Liver (tissue), 9 donors: ENCODE results near the gene GARIN5B. TPM values are rescaled to one million over a fixed set of nuclear protein-coding genes. Genes with fewer than 3 reads are reported as not detected.

Experiments used
- DNase-seq: peaks from one replicate; pipeline ENCODE4 v3.0.0-alpha.2; 2017; ENCODE audit warnings: low spot score
- H3K27ac ChIP-seq, 2 donors: one replicate each; pipeline ENCODE4 v1.7.0; 2013; ENCODE audit warnings: inconsistent platforms in 2 of 2, low read length in 2 of 2, control low read depth in 1 of 2, low read depth in 1 of 2, mild to moderate bottlenecking in 1 of 2
- H3K27me3 ChIP-seq, 4 donors: one replicate each; pipeline versions ENCODE4 v1.6.1 to v1.7.0; 2013; ENCODE audit warnings: low read length in 3 of 4, inconsistent platforms in 1 of 4, mild to moderate bottlenecking in 1 of 4, moderate library complexity in 1 of 4; ENCODE audit not compliant: control insufficient read depth in 4 of 4, insufficient read depth in 4 of 4
- H3K36me3 ChIP-seq, 4 donors: one replicate each; pipeline versions ENCODE4 v1.6.1 to v1.7.0; 2013; ENCODE audit warnings: low read length in 3 of 4, mild to moderate bottlenecking in 3 of 4, low read depth in 1 of 4, moderate library complexity in 1 of 4; ENCODE audit not compliant: control insufficient read depth in 4 of 4, insufficient read depth in 3 of 4
- H3K4me1 ChIP-seq, 4 donors: one replicate each; pipeline versions ENCODE4 v1.6.1 to v1.7.0; 2013; ENCODE audit warnings: low read length in 3 of 4, mild to moderate bottlenecking in 3 of 4, moderate library complexity in 1 of 4; ENCODE audit not compliant: control insufficient read depth in 4 of 4, insufficient read depth in 4 of 4
- H3K4me3 ChIP-seq, 3 donors: one replicate each; pipeline versions ENCODE4 v1.6.1 to v1.7.0; 2013; ENCODE audit warnings: low read length in 3 of 3, control low read depth in 1 of 3, low read depth in 1 of 3, mild to moderate bottlenecking in 1 of 3
- H3K9ac ChIP-seq, 2 donors: one replicate each; pipeline ENCODE4 v1.7.0; 2013; ENCODE audit warnings: low read length in 2 of 2, mild to moderate bottlenecking in 2 of 2, moderate library complexity in 2 of 2, control low read depth in 1 of 2, low read depth in 1 of 2
- H3K9me3 ChIP-seq, 4 donors: one replicate each; pipeline versions ENCODE4 v1.6.1 to v1.7.0; 2013; ENCODE audit warnings: low read length in 3 of 4; ENCODE audit not compliant: control insufficient read depth in 4 of 4
- EGR1 ChIP-seq, 2 donors: IDR thresholded peaks; 2 replicates each; pipeline ENCODE4 v1.6.1; 2016 to 2018; ENCODE audit warnings: antibody characterized with exemption in 2 of 2, low read depth in 2 of 2
- FOXA1 ChIP-seq: IDR thresholded peaks from 2 replicates; pipeline ENCODE4 v1.6.1; 2016; ENCODE audit warnings: antibody characterized with exemption
- FOXA2 ChIP-seq: IDR thresholded peaks from 2 replicates; pipeline ENCODE4 v1.6.1; 2016; ENCODE audit warnings: antibody characterized with exemption
- GABPA ChIP-seq, 2 donors: IDR thresholded peaks in 1 of 2; conservative IDR thresholded peaks in 1 of 2; 2 replicates each; pipeline ENCODE4 v1.6.1; 2016; ENCODE audit warnings: antibody characterized with exemption in 2 of 2, mild to moderate bottlenecking in 1 of 2, moderate library complexity in 1 of 2
- HNF4A ChIP-seq, 2 donors: conservative IDR thresholded peaks; 2 replicates each; pipeline ENCODE4 v1.6.1; 2016; ENCODE audit warnings: antibody characterized with exemption in 2 of 2, mild to moderate bottlenecking in 2 of 2
- HNF4G ChIP-seq: IDR thresholded peaks from 2 replicates; pipeline ENCODE4 v1.6.1; 2016; ENCODE audit warnings: antibody characterized with exemption
- JUND ChIP-seq, 2 donors: IDR thresholded peaks; 2 replicates each; pipeline ENCODE4 v1.6.1; 2016; ENCODE audit warnings: antibody characterized with exemption in 2 of 2
- RAD21 ChIP-seq, 2 donors: IDR thresholded peaks; 2 replicates each; pipeline ENCODE4 v1.6.1; 2016; ENCODE audit warnings: antibody characterized with exemption in 2 of 2, mild to moderate bottlenecking in 2 of 2
- REST ChIP-seq: IDR thresholded peaks from 2 replicates; pipeline ENCODE4 v1.6.1; 2016; ENCODE audit warnings: antibody characterized with exemption, mild to moderate bottlenecking
- RXRA ChIP-seq, 2 donors: IDR thresholded peaks; 2 replicates each; pipeline ENCODE4 v1.6.1; 2017 to 2018; ENCODE audit warnings: antibody characterized with exemption in 2 of 2, mild to moderate bottlenecking in 1 of 2
- SP1 ChIP-seq: IDR thresholded peaks from 2 replicates; pipeline ENCODE4 v1.6.1; 2018; ENCODE audit warnings: antibody characterized with exemption, mild to moderate bottlenecking
- TAF1 ChIP-seq: conservative IDR thresholded peaks from 2 replicates; pipeline ENCODE4 v1.6.1; 2016; ENCODE audit warnings: antibody characterized with exemption, mild to moderate bottlenecking
- YY1 ChIP-seq: IDR thresholded peaks from 2 replicates; pipeline ENCODE4 v1.6.1; 2016; ENCODE audit warnings: antibody characterized with exemption, mild to moderate bottlenecking
- ZBTB33 ChIP-seq: IDR thresholded peaks from 2 replicates; pipeline ENCODE4 v1.6.1; 2016; ENCODE audit warnings: antibody characterized with exemption
- WGBS: extraction: QIAGEN DNeasy Blood & Tissue Kit; methylation state at CpG from one replicate; pipeline ENCODE4 v1.1.7; 2013; 5-methylcytosine and 5-hydroxymethylcytosine counted together
- polyA plus RNA-seq, 2 donors: library from polyadenylated mRNA; stranded (reverse) in 1 of 2; unstranded in 1 of 2; fragments of 200-250 nt in 1 of 2; fragments of >200 nt in 1 of 2; fragmentation: Nextera tagmentation in 1 of 2; extraction: Ambion mirVana in 1 of 2; gene quantifications; one replicate each; pipeline versions ENCODE4 v1.2.1 to v1.2.3, GENCODE V29; 2013 to 2015
- total RNA-seq, 2 donors: library from RNA; depleted of rRNA; stranded (reverse); fragments of >200 nt; gene quantifications; one replicate each; pipeline ENCODE4 v1.2.3, GENCODE V29; 2014
- TF ChIP-seq, protein P1 (sequence below): fragments of 150-350 bp; IDR thresholded peaks from 2 replicates; pipeline ENCODE4 v1.5.1; 2017; ENCODE audit warnings: improper control_type of control experiment, low read depth, low read length; ENCODE audit not compliant: missing input control
- donor health status: healthy.
- donor health status: healthy.
- donor health status: healthy.
- donor health status: healthy.
- donor health status: healthy.

Gene GARIN5B
- total and polyA plus RNA-seq, 4 donors = not detected

DNA sequence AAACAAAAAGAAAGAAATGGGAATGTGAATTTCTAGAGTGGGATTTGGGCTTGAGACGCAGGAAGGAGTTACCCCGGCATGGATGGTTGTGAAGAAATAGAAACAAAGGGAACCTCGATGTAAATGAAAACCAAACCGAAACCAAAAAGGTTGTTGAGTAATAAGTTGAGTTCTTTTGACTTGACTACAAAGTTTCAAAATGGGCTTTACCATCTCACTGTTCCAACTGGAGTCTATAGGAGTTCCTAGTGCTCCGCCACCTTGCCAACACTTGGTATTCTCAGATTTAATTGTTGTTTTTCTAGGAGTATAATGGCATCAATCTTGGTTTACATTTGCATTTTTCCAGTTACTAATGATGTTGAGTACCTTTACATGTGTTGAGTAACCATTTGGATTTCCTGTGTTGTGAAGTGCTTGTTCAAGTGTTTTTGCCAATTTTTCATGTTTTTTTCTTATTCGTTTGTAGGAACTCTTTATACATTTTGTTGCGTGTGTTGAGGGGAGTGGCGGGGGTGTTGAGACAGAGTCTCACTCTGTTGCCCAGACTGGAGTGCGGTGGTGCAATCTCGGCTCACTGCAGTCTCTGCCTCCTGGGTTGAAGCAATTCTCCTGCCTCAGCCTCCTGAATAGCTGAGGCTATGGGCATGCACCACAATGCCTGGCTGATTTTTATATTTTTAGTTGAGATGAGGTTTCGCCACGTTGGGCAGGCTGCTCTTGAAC lies 35.3 kb upstream of the GARIN5B start:
- Histone ChIP-seq H3K27ac (no peak overlapping the region), H3K4me3 (no peak overlapping the region), H3K9ac (no peak overlapping the region), H3K4me1 (no peaks in the 10 kb centered on the region), H3K9me3 (no peaks in the 10 kb centered on the region), H3K27me3 (no peaks in the 10 kb centered on the region), H3K36me3 (peaks cover 3 to 17% (median 6%) of the 10 kb centered on the region in 4 donors)
- DNase-seq = no peak
- no peak for TF ChIP-seq GABPA (IDR thresholded peaks at IDR 0.05 in 1 of 2, conservative IDR thresholded peaks at IDR 0.05 in 1 of 2)
- TF ChIP-seq JUND (IDR thresholded peaks at IDR 0.05) = no peak
- no peak for TF ChIP-seq HNF4A (conservative IDR thresholded peaks at IDR 0.05)
- no peak for TF ChIP-seq FOXA2
- 84% methylated on average over 12 of the region's 12 CpGs for whole genome bisulfite sequencing

GRCh38 chr19:55392820-55393761 lies 30.0 kb upstream of the GARIN5B start:
- Histone ChIP-seq H3K27ac (no peak overlapping the region), H3K27me3 (no peaks in the 10 kb centered on the region), H3K4me3 (no peak overlapping the region), H3K4me1 (peaks cover 0 to 6% (median 2%) of the 10 kb centered on the region in 4 donors), H3K9me3 (no peaks in the 10 kb centered on the region), H3K9ac (no peak overlapping the region), H3K36me3 (peaks cover 5 to 24% (median 11%) of the 10 kb centered on the region in 4 donors)
- DNase-seq = no peak
- 82% methylated on average over 18 of the region's 18 CpGs for WGBS
- TF ChIP-seq SP1 (no peak), RXRA (IDR thresholded peaks at IDR 0.05) (no peak), YY1 (no peak), FOXA1 (no peak), FOXA2 (no peak), ZBTB33 (no peak), TAF1 (no peak), GABPA (IDR thresholded peaks at IDR 0.05 in 1 of 2, conservative IDR thresholded peaks at IDR 0.05 in 1 of 2) (no peak), JUND (IDR thresholded peaks at IDR 0.05) (no peak), HNF4G (no peak), REST (no peak), RAD21 (IDR thresholded peaks at IDR 0.05) (no peak), EGR1 (IDR thresholded peaks at IDR 0.05; ENCODE audit: low read depth in 2 of 2) (no peak)
- TF ChIP-seq, protein P1, sequence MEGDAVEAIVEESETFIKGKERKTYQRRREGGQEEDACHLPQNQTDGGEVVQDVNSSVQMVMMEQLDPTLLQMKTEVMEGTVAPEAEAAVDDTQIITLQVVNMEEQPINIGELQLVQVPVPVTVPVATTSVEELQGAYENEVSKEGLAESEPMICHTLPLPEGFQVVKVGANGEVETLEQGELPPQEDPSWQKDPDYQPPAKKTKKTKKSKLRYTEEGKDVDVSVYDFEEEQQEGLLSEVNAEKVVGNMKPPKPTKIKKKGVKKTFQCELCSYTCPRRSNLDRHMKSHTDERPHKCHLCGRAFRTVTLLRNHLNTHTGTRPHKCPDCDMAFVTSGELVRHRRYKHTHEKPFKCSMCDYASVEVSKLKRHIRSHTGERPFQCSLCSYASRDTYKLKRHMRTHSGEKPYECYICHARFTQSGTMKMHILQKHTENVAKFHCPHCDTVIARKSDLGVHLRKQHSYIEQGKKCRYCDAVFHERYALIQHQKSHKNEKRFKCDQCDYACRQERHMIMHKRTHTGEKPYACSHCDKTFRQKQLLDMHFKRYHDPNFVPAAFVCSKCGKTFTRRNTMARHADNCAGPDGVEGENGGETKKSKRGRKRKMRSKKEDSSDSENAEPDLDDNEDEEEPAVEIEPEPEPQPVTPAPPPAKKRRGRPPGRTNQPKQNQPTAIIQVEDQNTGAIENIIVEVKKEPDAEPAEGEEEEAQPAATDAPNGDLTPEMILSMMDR = no peak
